GM18499 (cell line): ENCODE measurements around the gene NCR2.

Experiments
- ATAC-seq: cut with Tn5 transposase; IDR thresholded peaks from one replicate; pipeline ENCODE4 v1.9.1; 2021; ENCODE audit warnings: moderate number of reproducible peaks; ENCODE audit not compliant: insufficient read depth, unreplicated experiment

The NCR2 gene

GRCh38 chr6:41392246-41392645 lies 56.8 kb downstream of the NCR2 start:
- no peak for ATAC-seq

- no peak for ATAC-seq
Measured at GRCh38 chr6:41396335-41396734, 60.9 kb downstream of the NCR2 start.

- no peak for ATAC-seq
Measured at GRCh38 chr6:41399424-41399823, 64.0 kb downstream of the NCR2 start.
